Stomach (tissue), 9 donors: ENCODE data around the gene CYTH3. TPM values are rescaled to one million over a fixed set of nuclear protein-coding genes. Genes with fewer than 3 reads are reported as not detected.
"Not testable (repeated sequence)": the region's sequence is repeated elsewhere in the genome, so short reads cannot be mapped to it uniquely, and the experiment has no call there.

ENCODE experiments used
- DNase-seq, 2 donors: peaks; one replicate each; pipeline versions ENCODE4 v3.0.0 to v3.0.0-alpha.2; 2013 to 2019
- H3K27ac ChIP-seq, 5 donors: fragments of 200-600 bp in 4 of 5; sonication (generic) in 4 of 5; one replicate each; pipeline ENCODE4 v1.5.1; 2013 to 2019; ENCODE audit warnings: mild to moderate bottlenecking in 1 of 5, moderate library complexity in 1 of 5
- H3K27me3 ChIP-seq, 3 donors: fragments of 200-600 bp; sonication (generic); one replicate each; pipeline ENCODE4 v1.5.1; 2017 to 2019; ENCODE audit warnings: mixed run types in 1 of 3
- H3K36me3 ChIP-seq, 4 donors: fragments of 200-600 bp; sonication (generic); 1 replicate in 3 of 4; 2 replicates in 1 of 4; pipeline ENCODE4 v1.5.1; 2016 to 2019
- H3K4me1 ChIP-seq, 4 donors: fragments of 200-600 bp; sonication (generic); one replicate each; pipeline ENCODE4 v1.5.1; 2016 to 2019
- H3K4me3 ChIP-seq, 4 donors: fragments of 200-600 bp; sonication (generic) in 3 of 4; one replicate each; pipeline ENCODE4 v1.5.1; 2016 to 2019; ENCODE audit warnings: mild to moderate bottlenecking in 1 of 4
- H3K9me3 ChIP-seq, 4 donors: fragments of 200-600 bp; sonication (generic); one replicate each; pipeline ENCODE4 v1.5.1; 2016 to 2019
- CTCF ChIP-seq, 7 experiments: fragments of 450-650 bp in 4 of 7; fragments of 200-600 bp in 3 of 7; sonication (generic) in 3 of 7; IDR thresholded peaks; one replicate each; pipeline ENCODE4 v1.5.1; 2016 to 2019; ENCODE audit warnings: antibody characterized with exemption in 7 of 7, control low read depth in 2 of 7, mild to moderate bottlenecking in 1 of 7
- EP300 ChIP-seq: sonication (generic); formaldehyde crosslinking; IDR thresholded peaks from one replicate; pipeline ENCODE4 v1.6.1; 2017; ENCODE audit warnings: antibody characterized with exemption
- POLR2A ChIP-seq, 4 donors: fragments of 450-650 bp; IDR thresholded peaks; one replicate each; pipeline ENCODE4 v1.6.1; 2016; ENCODE audit warnings: antibody characterized with exemption in 4 of 4, control low read depth in 2 of 4, mild to moderate bottlenecking in 1 of 4, moderate library complexity in 1 of 4
- POLR2AphosphoS5 ChIP-seq, 3 donors: sonication (generic); formaldehyde crosslinking; IDR thresholded peaks; one replicate each; pipeline ENCODE4 v1.6.1; 2016; ENCODE audit warnings: antibody characterized with exemption in 3 of 3
- WGBS, 5 donors: extraction: QIAGEN DNeasy Blood & Tissue Kit in 3 of 5; methylation state at CpG; one replicate each; pipeline versions ENCODE4 v1.1.5 to v1.1.7; 2013 to 2018; 5-methylcytosine and 5-hydroxymethylcytosine counted together
- intact Hi-C: fragments of 100-400 bp; cut with DNase I; formaldehyde crosslinking; loops from one replicate; pipeline ENCODE4 v1.15.1; 2023; ENCODE audit warnings: low total_unique reads
- polyA plus RNA-seq, 3 donors: library from polyadenylated mRNA; stranded (reverse); fragments of 200-250 nt; gene quantifications; one replicate each; pipeline ENCODE4 v1.2.3, GENCODE V29; 2013
- total RNA-seq, 5 donors: library from RNA; depleted of rRNA; stranded (reverse); fragments of >200 nt; gene quantifications; one replicate each; pipeline versions ENCODE4 v1.1.0 to v1.2.3, GENCODE V29; 2014 to 2016
- donor health status: healthy with polysubstance abuse.
- donor health status: Bipolar disorder and iron deficiency.
- donor health status: healthy.

CYTH3 gene
- total and polyA plus RNA-seq, 8 donors = 5.1 to 33.8 (median 16.1) TPM

GRCh38 chr7:6198689-6199595 is 73.5 kb downstream of the CYTH3 start:
- Histone ChIP-seq H3K36me3 (peaks cover 0 to 4% (median 0%) of the 10 kb centered on the region in 4 donors), H3K4me3 (no peak overlapping the region), H3K9me3 (no peaks in the 10 kb centered on the region), H3K27me3 (no peaks in the 10 kb centered on the region), H3K4me1 (peaks cover 0 to 19% (median 5%) of the 10 kb centered on the region in 4 donors), H3K27ac (no peak overlapping the region)
- WGBS, 5 donors = 57 to 78% (median 73%) methylated on average over 4 of the region's 4 CpGs
- DNase-seq = no peak
- intact Hi-C loops = no loop called here
- no peak for TF ChIP-seq POLR2AphosphoS5 (IDR thresholded peaks at IDR 0.05)
- TF ChIP-seq EP300 = no peak
- no peak for TF ChIP-seq POLR2A (IDR thresholded peaks at IDR 0.05)
- no peak for TF ChIP-seq CTCF (IDR thresholded peaks at IDR 0.05)

GRCh38 chr7:6197801-6198551 is 74.4 kb downstream of the CYTH3 start:
- WGBS, 5 donors = 89 to 92% (median 90%) methylated on average over 8 of the region's 8 CpGs

GRCh38 chr7:6193709-6194108 is 78.7 kb downstream of the CYTH3 start:
- Histone ChIP-seq H3K36me3 (peaks cover 8 to 14% (median 11%) of the 10 kb centered on the region in 4 donors), H3K4me3 (no peak overlapping the region), H3K27ac (no peak overlapping the region), H3K27me3 (no peaks in the 10 kb centered on the region), H3K4me1 (peaks cover 0 to 9% (median 3%) of the 10 kb centered on the region in 4 donors), H3K9me3 (no peaks in the 10 kb centered on the region)
- intact Hi-C loops = no loop called here
- DNase-seq = no peak
- TF ChIP-seq POLR2AphosphoS5 (IDR thresholded peaks at IDR 0.05) (no peak), EP300 (no peak), CTCF (IDR thresholded peaks at IDR 0.05) (no peak), POLR2A (IDR thresholded peaks at IDR 0.05) (no peak)
- 78 to 89% (median 83%) methylated on average over 8 of the region's 8 CpGs for WGBS, 5 donors

More at GRCh38 chr7:6197801-6198551, 74.4 kb downstream of the CYTH3 start:
- Histone ChIP-seq H3K9me3 (no peaks in the 10 kb centered on the region), H3K27me3 (no peaks in the 10 kb centered on the region), H3K27ac (no peak overlapping the region), H3K4me3 (no peak overlapping the region), H3K4me1 (peaks cover 0 to 19% (median 5%) of the 10 kb centered on the region in 4 donors), H3K36me3 (peaks cover 0 to 4% (median 0%) of the 10 kb centered on the region in 4 donors)
- DNase-seq = no peak
- intact Hi-C loops = no loop called here
- TF ChIP-seq CTCF (IDR thresholded peaks at IDR 0.05) = no peak
- no peak for TF ChIP-seq POLR2A (IDR thresholded peaks at IDR 0.05)
- no peak for TF ChIP-seq EP300
- no peak for TF ChIP-seq POLR2AphosphoS5 (IDR thresholded peaks at IDR 0.05)

- WGBS, 5 donors = 85 to 95% (median 91%) methylated on average over 7 of the region's 7 CpGs
- H3K4me1 ChIP-seq, H3K4me3 ChIP-seq, intact Hi-C loops, H3K27me3 ChIP-seq, DNase-seq, H3K9me3 ChIP-seq, H3K27ac ChIP-seq: not testable (repeated sequence)
- H3K36me3 ChIP-seq = peaks cover 26 to 39% (median 35%) of the 10 kb centered on the region in 4 donors
These were observed 81.9 kb downstream of the CYTH3 start for GRCh38 chr7:6190563-6190962.
